HG03521 (cell line): Measurements from ENCODE around the gene OBI1.
"Not testable (repeated sequence)": the region's sequence is repeated elsewhere in the genome, so short reads cannot be mapped to it uniquely, and the experiment has no call there.

Experiments
- ATAC-seq: cut with Tn5 transposase; IDR thresholded peaks from one replicate; pipeline ENCODE4 v1.9.1; 2021; ENCODE audit warnings: mild to moderate bottlenecking, moderate library complexity; ENCODE audit not compliant: unreplicated experiment

The OBI1 gene

DNA sequence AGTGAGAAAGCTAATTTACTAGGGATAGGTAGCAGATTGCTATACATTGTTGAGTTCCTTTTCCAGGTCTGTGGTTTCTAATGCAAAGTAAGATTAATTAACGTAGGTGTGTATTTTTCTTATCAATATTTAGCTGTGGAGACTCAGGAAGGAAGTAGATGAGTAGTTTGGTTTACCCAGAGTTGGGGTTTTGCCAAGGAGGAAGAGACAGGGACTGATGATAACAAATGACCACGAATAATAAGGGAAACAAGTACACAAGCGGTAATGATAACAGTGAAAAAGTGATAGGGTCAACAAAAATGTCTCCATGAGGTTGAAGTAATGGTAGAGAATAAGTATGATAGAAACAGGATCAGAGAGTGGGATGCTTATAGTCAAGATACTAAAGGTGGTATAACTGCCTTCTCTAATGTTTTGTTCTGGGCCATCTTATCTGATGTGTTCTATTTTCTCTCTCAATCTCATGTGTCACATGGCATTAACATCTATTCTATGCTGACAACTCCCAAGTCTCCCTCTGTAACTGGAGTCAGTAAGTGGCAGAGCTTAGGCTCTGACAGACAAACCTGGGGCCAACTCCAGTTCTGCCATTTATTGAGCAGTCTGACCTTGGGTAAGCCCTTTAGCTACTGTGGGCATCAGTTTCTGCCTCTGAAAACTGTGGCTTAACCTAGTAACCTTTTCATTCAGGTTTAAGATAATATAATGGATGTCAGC lies 8.8 kb downstream of the OBI1 start:
- no peak for ATAC-seq

- ATAC-seq = not testable (repeated sequence)
Observed at GRCh38 chr13:78647109-78647678, 11.8 kb downstream of the OBI1 start.

- ATAC-seq = no peak
Observed at GRCh38 chr13:78638216-78638615, 20.7 kb downstream of the OBI1 start.

DNA sequence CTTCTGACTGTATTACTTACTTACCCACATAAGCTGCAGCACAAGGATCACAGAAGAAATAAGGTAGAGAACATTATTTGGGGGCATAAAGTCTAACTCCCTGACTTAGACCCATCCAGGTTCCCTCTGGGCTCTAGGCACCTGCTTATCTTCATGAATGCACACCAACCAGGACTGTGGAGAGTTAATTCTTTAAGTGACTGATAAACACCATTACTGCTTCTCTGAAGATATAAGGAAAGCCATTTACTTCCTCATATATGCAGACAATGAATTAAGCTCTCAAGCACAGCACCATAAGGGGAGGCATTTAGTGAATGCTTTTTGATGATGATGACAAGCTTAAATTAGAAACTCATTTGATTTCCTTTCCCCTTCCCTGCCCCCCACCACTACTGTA lies 22.5 kb downstream of the OBI1 start:
- no peak for ATAC-seq

DNA sequence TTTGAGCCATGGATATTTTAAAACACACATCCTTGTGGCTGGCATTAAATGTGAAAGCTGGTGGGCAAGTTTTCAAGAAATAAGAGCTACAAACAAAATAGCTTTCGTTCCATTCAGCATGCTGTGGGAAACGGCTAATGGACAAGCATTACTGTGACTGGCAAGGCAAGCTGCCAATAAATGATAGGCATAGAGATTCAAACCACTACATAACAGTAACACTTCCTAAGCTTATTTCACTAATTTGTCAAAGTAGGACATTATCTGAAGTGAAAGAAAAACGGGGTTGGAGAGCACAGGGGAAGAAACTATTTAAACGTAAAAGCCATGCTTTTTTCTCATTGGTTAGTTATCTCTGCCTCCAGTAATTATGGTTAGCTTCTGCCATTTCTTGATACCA lies 26.0 kb downstream of the OBI1 start:
- ATAC-seq = no peak

DNA sequence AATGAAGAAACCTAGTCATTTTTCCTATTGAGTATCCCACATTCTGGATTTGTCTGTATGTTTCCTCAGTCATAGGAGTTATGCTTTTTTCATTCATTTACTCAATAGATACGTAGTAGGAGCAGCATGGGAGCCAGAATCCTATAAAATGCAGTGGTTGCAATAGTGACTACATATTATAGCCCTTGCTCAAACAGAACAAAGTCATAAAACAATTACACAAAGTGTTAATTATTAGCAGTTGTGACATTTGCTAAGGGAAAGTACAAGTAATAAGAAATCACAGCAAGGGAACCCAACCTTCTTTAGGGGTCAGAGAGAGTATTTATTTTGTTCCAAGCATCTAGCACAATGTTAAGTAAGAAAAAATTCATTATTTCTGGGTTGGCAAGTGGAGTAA lies 27.9 kb downstream of the OBI1 start:
- no peak for ATAC-seq

- ATAC-seq = no peak
Observed at GRCh38 chr13:78630511-78630910, 28.4 kb downstream of the OBI1 start.

GRCh38 chr13:78625384-78625783 lies 33.6 kb downstream of the OBI1 start:
- ATAC-seq = no peak

- no peak for ATAC-seq
Observed at GRCh38 chr13:78623132-78623531, 35.8 kb downstream of the OBI1 start.

GRCh38 chr13:78620936-78621470 lies 38.0 kb downstream of the OBI1 start:
- ATAC-seq = no peak

GRCh38 chr13:78618411-78618810 lies 40.5 kb downstream of the OBI1 start:
- ATAC-seq = no peak

DNA sequence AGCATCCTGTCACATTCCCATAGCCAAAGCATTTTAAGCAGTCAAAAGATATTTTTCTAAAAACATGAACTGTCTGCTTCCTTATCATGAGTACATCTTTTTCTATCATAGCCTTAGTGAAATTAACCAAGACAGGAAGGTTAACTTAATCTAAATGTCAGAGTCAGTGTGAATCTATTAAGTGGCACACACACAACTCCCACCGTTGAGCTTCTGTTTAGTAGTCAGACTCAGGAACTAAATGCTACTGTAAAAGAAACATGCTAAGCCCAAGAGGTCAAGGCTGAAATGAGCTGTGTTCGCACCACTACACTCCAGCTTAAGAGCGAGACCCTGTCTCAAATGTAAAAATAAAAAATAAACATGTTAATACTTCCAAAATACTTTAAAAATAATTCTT lies 47.9 kb downstream of the OBI1 start:
- ATAC-seq = no peak

DNA sequence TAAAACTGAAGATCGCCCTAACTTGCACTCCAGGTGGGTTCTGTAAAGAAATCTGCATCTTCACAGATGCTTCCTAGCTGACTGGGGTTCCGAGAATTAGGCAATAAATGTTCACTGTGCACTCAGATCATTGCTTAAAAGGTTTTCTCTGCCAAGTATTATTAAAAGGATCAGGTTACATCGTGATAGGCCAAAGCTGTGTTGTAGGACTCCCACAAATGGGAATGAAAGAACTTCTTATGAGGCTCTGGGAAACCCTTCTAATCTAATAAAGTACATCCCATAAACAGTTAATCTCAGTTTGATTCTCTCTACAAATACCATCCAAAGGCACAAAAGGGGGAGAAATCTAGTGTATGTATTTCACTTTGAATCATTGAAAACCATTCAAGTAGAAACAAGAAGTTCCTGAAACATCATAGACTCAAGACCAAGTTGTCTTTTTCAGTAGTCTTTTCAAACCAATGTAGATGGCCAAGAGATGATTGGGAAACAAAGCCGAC lies 48.5 kb downstream of the OBI1 start:
- ATAC-seq = no peak

GRCh38 chr13:78609464-78610205 lies 49.3 kb downstream of the OBI1 start:
- no peak for ATAC-seq

DNA sequence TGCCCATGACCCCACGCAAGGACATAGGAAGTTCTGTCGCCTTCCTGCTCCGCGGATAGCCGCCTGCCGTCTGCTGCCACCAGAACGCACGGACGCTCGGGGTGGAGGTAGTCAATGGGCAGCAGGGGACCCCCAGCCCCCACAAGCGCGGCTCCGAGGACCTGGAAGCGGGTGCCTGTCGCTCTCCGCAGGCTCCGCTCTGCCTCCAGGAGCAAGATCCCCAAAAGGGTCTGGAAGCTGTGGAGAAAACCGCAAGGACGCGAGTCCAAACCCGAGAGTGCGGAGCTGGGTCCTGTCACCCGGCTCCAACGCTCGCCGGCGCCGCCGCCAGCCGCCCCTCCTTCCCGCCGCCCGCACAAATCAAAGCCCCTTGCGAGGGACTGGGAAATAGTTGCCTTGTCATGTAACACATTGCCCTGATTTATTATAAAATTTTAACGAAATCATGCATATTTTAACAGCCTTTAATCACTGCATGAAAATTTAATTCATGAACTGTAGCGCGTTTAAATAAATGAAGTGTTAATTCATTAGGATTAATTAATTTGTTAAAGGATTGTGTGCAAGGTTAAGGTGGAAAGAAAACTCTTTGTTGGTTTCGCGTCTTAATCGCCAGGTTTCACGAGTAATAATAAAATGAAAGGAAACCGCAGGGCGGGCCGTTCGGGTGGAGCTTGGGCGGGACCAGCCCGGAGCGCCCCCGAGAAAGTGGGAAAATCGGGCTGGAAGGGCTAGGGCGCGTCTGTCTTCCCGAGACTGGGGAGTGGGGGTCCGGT lies 50.1 kb downstream of the OBI1 start:
- no peak for ATAC-seq

DNA sequence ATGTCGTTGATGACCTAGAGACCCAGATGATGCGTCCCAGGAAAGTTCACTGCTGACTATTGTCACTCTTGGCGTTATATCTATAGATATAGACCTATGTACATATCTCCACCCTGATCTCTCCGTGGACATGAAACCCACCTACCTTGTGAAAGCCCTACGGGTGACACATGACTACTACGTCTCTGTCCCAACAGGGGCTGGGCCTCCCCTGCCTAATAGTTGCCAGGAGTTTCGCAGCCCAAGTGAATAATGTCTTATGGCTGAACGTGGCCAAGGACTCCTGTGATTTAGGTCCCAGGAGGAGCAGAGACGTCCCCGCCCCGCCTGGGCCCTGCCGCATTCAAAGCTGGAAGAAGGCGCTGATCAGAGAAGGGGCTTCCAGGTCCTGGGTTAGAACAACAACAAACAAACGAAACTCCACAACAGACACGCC lies 50.7 kb downstream of the OBI1 start:
- no peak for ATAC-seq

DNA sequence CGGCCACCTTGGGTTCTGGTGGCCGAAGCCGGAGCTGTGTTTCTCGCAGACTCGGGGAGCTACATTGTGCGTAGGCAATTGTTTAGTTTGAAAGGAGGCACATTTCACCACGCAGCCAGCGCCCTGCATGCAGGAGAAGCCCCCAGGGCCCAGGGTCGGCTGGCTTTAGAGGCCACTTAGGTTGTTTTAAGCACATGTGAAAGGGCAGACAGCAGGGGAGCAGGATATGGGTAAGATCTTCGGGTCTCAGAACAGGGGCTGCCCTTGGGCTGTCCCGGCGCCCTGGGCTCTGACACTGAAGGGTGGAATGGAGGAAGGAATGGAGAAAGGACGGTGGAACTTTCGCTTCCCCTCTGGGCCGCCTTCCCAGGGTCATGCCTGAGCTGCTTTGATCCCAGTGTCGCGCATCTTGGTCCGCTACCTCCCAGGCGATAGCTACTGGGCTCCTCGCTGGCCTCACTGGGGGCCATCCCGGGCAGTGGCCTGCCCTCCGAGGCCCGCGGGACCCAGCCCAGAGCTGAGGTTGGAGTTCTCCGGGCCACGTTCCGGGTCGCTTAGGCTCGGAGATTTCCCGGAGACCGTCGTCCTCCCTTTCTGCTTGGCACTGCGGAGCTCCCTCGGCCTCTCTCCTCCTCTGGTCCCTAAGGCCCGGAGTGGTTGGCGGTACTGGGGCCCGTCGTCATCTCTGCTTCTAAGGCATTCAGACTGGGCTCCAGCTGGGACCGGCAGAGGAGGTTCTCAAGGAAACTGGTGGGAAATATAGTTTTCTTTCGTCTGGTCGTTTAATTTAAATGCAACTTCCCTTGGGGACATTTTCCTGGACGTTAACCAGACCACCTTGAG lies 51.3 kb downstream of the OBI1 start:
- ATAC-seq = no peak

DNA sequence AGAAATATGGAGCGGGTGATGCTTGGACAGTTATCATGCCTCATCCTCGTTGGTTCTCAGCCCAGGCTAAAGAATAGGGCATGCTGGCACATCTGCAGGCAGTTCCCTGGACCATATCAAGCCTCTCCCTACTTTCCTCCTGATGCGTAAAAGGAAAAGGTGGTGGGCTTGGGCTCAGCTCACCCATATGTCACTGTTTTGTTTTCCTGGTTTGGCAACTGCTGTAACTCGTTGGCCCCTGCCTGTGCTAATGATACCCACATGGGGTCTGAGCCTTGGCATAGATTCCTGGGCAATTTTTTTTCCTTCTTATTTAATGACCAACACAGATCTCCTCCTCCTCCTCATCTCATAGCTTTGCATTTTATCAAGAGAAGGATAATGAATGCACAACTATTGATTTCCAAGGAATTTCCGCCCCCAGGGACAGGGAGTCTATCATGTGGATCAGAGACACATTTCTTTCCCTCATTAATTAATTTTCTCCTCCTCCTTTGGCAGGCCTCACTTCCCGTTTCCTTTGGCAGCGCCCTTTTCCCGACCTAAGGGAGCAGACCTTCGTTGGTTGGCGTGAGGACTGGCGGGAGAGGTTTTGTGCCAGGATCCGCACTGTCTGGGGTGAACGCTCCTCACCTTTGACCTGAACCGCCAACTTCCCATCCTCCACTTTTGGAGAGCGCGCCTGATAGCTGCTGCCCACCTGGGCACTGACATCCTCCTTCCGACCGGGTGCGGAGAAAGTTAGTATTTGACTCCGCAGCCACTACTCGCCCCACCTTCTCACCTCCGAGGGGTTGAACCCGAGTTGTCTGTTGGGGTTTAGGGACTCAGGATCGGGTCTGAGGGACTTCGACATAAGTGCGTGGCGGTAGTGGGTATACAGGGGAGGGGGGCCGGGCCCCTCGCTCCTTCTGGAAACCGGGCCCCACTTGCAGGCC lies 52.2 kb downstream of the OBI1 start:
- no peak for ATAC-seq
